GM18517 (cell line): Measurements from ENCODE around the gene SLC35F3.

Experiments
- ATAC-seq: cut with Tn5 transposase; IDR thresholded peaks from one replicate; pipeline ENCODE4 v1.9.1; 2021; ENCODE audit warnings: mild to moderate bottlenecking, moderate library complexity; ENCODE audit not compliant: unreplicated experiment

SLC35F3 gene

GRCh38 chr1:234019387-234019786 is 114.9 kb downstream of the SLC35F3 start:
- ATAC-seq = no peak

GRCh38 chr1:234022302-234022701 is 117.8 kb downstream of the SLC35F3 start:
- ATAC-seq = no peak

- no peak for ATAC-seq
Observed at GRCh38 chr1:234039603-234040002, 135.1 kb downstream of the SLC35F3 start.

- no peak for ATAC-seq
Observed at GRCh38 chr1:234040446-234041317, 136.2 kb downstream of the SLC35F3 start.

GRCh38 chr1:234044079-234044478 is 139.6 kb downstream of the SLC35F3 start:
- ATAC-seq = no peak

- ATAC-seq = no peak
Observed at GRCh38 chr1:234047123-234047522, 142.6 kb downstream of the SLC35F3 start.

GRCh38 chr1:234062166-234062565 is 157.7 kb downstream of the SLC35F3 start:
- ATAC-seq = no peak

- no peak for ATAC-seq
Observed at GRCh38 chr1:234065794-234066447, 161.4 kb downstream of the SLC35F3 start.

GRCh38 chr1:234067581-234068337 is 163.3 kb downstream of the SLC35F3 start:
- no peak for ATAC-seq

- no peak for ATAC-seq
Observed at GRCh38 chr1:234069760-234070159, 165.3 kb downstream of the SLC35F3 start.

GRCh38 chr1:234072793-234073192 is 168.3 kb downstream of the SLC35F3 start:
- ATAC-seq = no peak

- no peak for ATAC-seq
Observed at GRCh38 chr1:234078143-234078542, 173.7 kb downstream of the SLC35F3 start.

- ATAC-seq = no peak
Observed at GRCh38 chr1:234079896-234080295, 175.4 kb downstream of the SLC35F3 start.

- ATAC-seq = no peak
Observed at GRCh38 chr1:234083460-234083859, 179.0 kb downstream of the SLC35F3 start.

- no peak for ATAC-seq
Observed at GRCh38 chr1:234089396-234089795, 184.9 kb downstream of the SLC35F3 start.

- ATAC-seq = no peak
Observed at GRCh38 chr1:234090212-234091064, 186.0 kb downstream of the SLC35F3 start.

GRCh38 chr1:234091065-234091401 is 186.6 kb downstream of the SLC35F3 start:
- no peak for ATAC-seq

- no peak for ATAC-seq
Observed at GRCh38 chr1:234091876-234092275, 187.4 kb downstream of the SLC35F3 start.

GRCh38 chr1:234093107-234093506 is 188.6 kb downstream of the SLC35F3 start:
- no peak for ATAC-seq

- no peak for ATAC-seq
Observed at GRCh38 chr1:234093741-234094140, 189.3 kb downstream of the SLC35F3 start.

- ATAC-seq = no peak
Observed at GRCh38 chr1:234094172-234094571, 189.7 kb downstream of the SLC35F3 start.
